Lung (tissue), 12 donors: ENCODE results near the gene ASIP. TPM values are rescaled to one million over a fixed set of nuclear protein-coding genes. Genes with fewer than 3 reads are reported as not detected.

Source experiments
- ATAC-seq: fragments of 200-7000 bp; cut with Tn5 transposase; one replicate; pipeline ENCODE4 v1.9.1; 2020; ENCODE audit warnings: moderate number of reproducible peaks; ENCODE audit not compliant: insufficient read depth, low FRiP score
- DNase-seq, 3 donors: peaks; one replicate each; pipeline ENCODE4 v3.0.0-alpha.2; 2013 to 2017
- H3K27ac ChIP-seq, 2 donors: one replicate each; pipeline ENCODE4 v1.5.1; 2013; ENCODE audit warnings: mild to moderate bottlenecking in 2 of 2, moderate library complexity in 2 of 2, control low read depth in 1 of 2, inconsistent platforms in 1 of 2, low read depth in 1 of 2, low read length in 1 of 2
- H3K27me3 ChIP-seq, 3 donors: one replicate each; pipeline ENCODE4 v1.5.1; 2013; ENCODE audit warnings: low read length in 2 of 3; ENCODE audit not compliant: control insufficient read depth in 3 of 3, insufficient read depth in 3 of 3
- H3K36me3 ChIP-seq, 4 donors: one replicate each; pipeline ENCODE4 v1.5.1; 2013; ENCODE audit warnings: low read length in 4 of 4, mild to moderate bottlenecking in 1 of 4, moderate library complexity in 1 of 4; ENCODE audit not compliant: control insufficient read depth in 4 of 4, insufficient read depth in 4 of 4
- H3K4me1 ChIP-seq, 5 donors: one replicate each; pipeline ENCODE4 v1.5.1; 2013; ENCODE audit warnings: low read length in 5 of 5, mild to moderate bottlenecking in 2 of 5, moderate library complexity in 1 of 5; ENCODE audit not compliant: control insufficient read depth in 5 of 5, insufficient read depth in 5 of 5
- H3K4me3 ChIP-seq: one replicate; pipeline ENCODE4 v1.5.1; 2013; ENCODE audit warnings: mild to moderate bottlenecking, control low read depth, moderate library complexity
- H3K9ac ChIP-seq, 2 donors: one replicate each; pipeline ENCODE4 v1.5.1; 2013; ENCODE audit warnings: low read length in 2 of 2, control low read depth in 1 of 2; ENCODE audit not compliant: insufficient read depth in 1 of 2
- H3K9me3 ChIP-seq, 4 donors: one replicate each; pipeline ENCODE4 v1.5.1; 2013; ENCODE audit warnings: low read length in 3 of 4, mild to moderate bottlenecking in 1 of 4, moderate library complexity in 1 of 4; ENCODE audit not compliant: control insufficient read depth in 4 of 4, insufficient read depth in 3 of 4
- CTCF ChIP-seq: IDR thresholded peaks from 2 replicates; pipeline ENCODE4 v1.5.1; 2012; ENCODE audit warnings: mild to moderate bottlenecking; ENCODE audit errors: control extremely low read depth, extremely low read depth
- WGBS, 2 donors: extraction: QIAGEN DNeasy Blood & Tissue Kit; methylation state at CpG; one replicate each; pipeline ENCODE4 v1.1.7; 2013; 5-methylcytosine and 5-hydroxymethylcytosine counted together
- polyA plus RNA-seq, 2 donors: library from polyadenylated mRNA; stranded (reverse); fragments of 200-250 nt; gene quantifications; one replicate each; pipeline ENCODE4 v1.2.1, GENCODE V29; 2013
- total RNA-seq, 2 donors: library from RNA; depleted of rRNA in 1 of 2; stranded (reverse); fragments of >200 nt in 1 of 2; gene quantifications; one replicate each; pipeline ENCODE4 v1.2.1, GENCODE V29; 2014 to 2021
- donor health status: control.
- donor health status: control.
- donor health status: Bipolar disorder and iron deficiency.
- donor health status: healthy.
- donor health status: DM: yes; HTN: yes; CAD: no.

ASIP gene
- total and polyA plus RNA-seq, 4 donors = 0.15 to 0.87 TPM; not detected in 2

GRCh38 chr20:34292496-34292895, 51.3 kb downstream of the ASIP start:
- DNase-seq (no peak), ATAC-seq (no peak)
- Histone ChIP-seq H3K4me3 (no peak overlapping the region), H3K9me3 (no peaks in the 10 kb centered on the region), H3K4me1 (no peaks in the 10 kb centered on the region), H3K9ac (no peak overlapping the region), H3K36me3 (peaks cover 9 to 41% (median 27%) of the 10 kb centered on the region in 4 donors), H3K27me3 (no peaks in the 10 kb centered on the region), H3K27ac (no peak overlapping the region)
- no peak for TF ChIP-seq CTCF
- WGBS, 2 donors = 96 to 97% methylated on average over 3 of the region's 3 CpGs

GRCh38 chr20:34293119-34293518, 51.9 kb downstream of the ASIP start:
- DNase-seq (no peak), ATAC-seq (no peak)
- H3K9me3 ChIP-seq = no peaks in the 10 kb centered on the region
- H3K9ac ChIP-seq = no peak overlapping the region
- no peak overlapping the region for H3K27ac ChIP-seq
- TF ChIP-seq CTCF = no peak
- 89 to 94% methylated on average over 5 of the region's 5 CpGs for WGBS, 2 donors
- H3K4me1 ChIP-seq = no peaks in the 10 kb centered on the region
- H3K27me3 ChIP-seq = no peaks in the 10 kb centered on the region
- peaks cover 9 to 35% (median 25%) of the 10 kb centered on the region in 4 donors for H3K36me3 ChIP-seq
- no peak overlapping the region for H3K4me3 ChIP-seq

- Histone ChIP-seq H3K27ac (no peak overlapping the region), H3K9me3 (no peaks in the 10 kb centered on the region), H3K9ac (no peak overlapping the region), H3K36me3 (peaks cover 5 to 33% (median 24%) of the 10 kb centered on the region in 4 donors), H3K27me3 (no peaks in the 10 kb centered on the region), H3K4me3 (no peak overlapping the region), H3K4me1 (no peaks in the 10 kb centered on the region)
- DNase-seq = no peak
- TF ChIP-seq CTCF = no peak
- 36 to 60% methylated on average over 7 of the region's 7 CpGs for WGBS, 2 donors
- no peak for ATAC-seq
Observed at GRCh38 chr20:34293589-34293988, 52.4 kb downstream of the ASIP start.

- Histone ChIP-seq H3K9me3 (no peaks in the 10 kb centered on the region), H3K27me3 (no peaks in the 10 kb centered on the region), H3K27ac (no peak overlapping the region), H3K36me3 (peaks cover 5 to 32% (median 24%) of the 10 kb centered on the region in 4 donors), H3K4me1 (no peaks in the 10 kb centered on the region), H3K9ac (no peak overlapping the region), H3K4me3 (no peak overlapping the region)
- TF ChIP-seq CTCF = no peak
- DNase-seq (no peak), ATAC-seq (no peak)
- 96% methylated on average over 7 of the region's 7 CpGs for WGBS, 2 donors
Observed at GRCh38 chr20:34294563-34294962, 53.3 kb downstream of the ASIP start.
